ENCODE results near the gene MT1F.

The MT1F gene

DNA sequence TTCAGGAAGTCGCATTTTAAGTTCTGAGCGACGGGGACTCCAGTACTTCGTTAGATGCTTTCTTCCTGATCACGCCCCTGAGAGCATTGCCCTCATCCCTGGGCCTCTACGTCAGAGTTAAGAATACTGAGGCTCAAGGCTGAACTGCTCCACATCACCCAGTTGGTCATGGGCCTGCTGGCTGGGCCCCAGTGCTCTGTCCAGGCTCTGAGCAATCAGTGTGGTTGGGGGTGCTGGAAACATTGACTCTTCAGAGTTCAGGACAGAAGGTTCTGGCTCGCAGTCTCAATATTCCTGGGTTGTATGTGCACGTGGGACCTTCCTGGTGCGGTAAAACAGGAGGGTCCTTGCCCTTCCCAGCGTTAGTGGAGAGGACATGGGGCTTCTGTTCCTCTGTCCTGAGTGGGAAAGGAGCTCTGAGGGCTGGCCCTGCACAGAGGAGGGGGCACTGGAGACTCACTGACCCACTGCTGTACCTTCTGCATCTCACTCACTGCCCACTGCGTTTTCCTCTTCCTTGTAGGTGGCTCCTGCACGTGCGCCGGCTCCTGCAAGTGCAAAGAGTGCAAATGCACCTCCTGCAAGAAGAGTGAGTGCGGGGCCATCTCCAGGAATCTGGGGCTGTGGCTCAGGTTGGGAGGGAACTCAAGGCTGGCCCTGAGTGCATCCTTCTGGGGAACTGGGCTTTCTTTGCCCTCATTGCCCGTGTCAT, 31.7 kb upstream of the MT1F start:
- peak; percentile 60 for DNase-seq

DNA sequence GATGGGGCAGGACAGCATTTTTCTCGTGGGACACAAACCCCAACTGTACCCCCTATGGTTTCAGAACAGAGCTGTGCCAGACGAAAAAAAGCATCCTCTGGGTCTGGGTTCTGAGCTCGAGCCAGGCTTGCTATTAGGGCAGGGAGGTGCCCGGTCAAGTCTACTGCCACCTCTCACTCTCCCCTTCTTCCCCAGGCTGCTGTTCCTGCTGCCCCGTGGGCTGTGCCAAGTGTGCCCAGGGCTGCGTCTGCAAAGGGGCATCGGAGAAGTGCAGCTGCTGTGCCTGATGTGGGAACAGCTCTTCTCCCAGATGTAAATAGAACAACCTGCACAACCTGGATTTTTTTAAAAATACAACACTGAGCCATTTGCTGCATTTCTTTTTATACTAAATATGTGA, 31.1 kb upstream of the MT1F start:
- no peak for DNase-seq

DNA sequence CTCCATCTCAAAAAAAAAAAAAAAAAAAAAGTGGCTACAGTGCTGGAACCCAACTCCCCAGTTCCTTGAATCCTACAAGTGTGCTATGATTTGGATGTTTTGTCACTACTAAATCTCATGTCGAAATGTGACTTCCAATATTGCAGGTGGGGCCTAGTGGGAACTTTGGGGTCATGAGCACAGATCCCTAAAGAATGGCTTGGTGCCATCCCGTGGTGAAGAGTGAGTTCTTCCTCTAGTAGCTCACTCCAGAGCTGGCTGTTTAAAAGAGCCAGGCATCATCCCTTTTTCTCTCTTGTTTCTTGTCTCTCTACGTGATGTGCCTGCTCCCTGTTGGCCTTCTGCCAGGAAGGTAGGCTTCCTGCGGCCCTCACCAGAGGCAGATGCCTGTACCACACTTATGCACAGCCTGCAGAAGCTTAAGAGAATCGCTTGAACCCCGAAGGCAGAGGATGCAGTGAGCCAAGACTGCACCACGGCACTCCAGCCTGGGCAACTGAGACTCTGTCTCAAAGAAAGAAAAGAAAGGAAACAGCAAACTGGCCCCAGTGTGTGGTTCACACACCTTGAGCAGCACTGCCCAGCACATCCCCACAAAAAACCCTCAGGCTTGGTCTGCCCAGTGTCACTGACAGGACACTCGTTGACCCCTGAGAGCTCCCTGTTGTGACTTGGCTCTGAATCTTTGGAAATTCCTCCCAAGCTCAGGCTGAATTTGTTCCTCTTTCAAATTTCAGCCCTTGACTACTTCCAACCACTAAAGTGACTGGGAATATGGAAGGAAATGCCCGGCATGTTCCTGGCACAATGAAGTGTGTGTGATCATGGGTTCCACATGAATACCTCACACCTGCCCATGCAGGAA, 29.0 kb upstream of the MT1F start:
- no peak for DNase-seq

DNA sequence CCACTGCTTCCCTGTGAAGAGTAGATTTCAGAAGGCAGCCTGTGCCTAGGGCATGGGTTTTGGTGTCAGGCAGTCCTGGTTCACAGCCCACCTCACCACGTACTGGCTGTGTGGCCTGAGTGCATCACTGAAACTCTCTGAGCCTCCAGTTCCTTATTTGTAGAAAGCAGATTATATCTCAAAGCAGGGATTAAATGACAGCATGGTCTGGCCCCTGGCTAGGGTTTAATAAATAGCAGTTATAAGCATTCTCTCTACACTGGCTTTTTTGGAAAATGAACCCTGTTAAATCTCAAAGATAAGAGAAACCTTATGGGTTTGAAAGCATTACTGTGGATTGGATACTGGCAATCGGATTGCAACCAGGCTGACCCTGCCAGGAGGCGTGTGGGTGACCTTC, 28.2 kb upstream of the MT1F start:
- DNase-seq = no peak

DNA sequence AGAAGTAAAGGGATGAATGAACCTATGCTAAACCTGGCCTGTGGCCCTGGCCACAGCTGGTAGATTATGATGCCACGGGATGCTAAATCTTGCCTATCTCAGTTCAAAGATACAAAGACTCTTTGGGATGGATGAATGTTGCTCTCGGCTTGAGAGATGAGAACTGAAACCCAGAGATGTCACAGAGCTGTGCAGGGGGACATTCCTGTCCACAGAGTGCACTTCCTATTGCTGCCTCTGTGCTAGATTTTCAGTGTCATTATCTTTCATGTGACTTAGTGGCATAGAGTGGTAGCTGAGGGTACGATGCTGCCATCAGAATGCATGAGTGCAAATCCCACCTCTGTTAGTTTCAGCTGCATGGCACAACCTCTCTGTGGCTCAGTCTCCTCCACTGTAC, 27.6 kb upstream of the MT1F start:
- DNase-seq = no peak

DNA sequence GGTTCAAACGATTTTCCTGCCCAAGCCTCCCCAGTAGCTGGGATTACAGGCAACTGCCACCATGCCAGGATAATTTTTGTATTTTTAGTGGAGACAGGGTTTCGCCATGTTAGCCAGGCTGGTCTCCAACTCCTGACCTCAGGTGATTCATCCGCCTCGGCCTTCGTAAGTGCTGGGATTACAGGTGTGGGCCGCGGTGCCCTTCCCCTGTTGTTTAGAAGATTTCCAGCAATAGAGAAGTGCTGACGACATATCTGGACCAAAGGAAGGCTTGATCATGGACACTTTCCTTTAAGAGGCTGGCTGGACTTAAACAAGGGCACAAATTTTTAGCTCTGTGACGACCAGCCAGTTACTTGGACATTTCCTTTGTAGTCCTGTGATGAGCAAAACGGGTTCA, 26.6 kb upstream of the MT1F start:
- DNase-seq = no peak

DNA sequence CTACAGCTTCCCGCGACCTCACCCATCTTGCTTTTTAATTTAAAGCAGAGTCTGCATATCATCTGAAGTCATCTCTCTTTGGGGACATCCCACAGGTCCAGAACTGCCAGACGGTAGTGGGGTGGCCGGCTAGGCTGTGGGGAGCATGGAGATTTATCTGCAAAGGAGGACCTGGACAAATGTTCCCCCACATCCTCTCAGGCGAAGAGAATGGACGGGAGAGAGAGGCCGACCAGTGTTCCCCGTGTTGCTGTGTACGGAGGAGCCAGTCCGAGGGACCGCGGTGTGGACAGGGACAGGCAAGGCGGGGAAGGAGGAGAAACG, 26.0 kb upstream of the MT1F start:
- no peak for DNase-seq

DNA sequence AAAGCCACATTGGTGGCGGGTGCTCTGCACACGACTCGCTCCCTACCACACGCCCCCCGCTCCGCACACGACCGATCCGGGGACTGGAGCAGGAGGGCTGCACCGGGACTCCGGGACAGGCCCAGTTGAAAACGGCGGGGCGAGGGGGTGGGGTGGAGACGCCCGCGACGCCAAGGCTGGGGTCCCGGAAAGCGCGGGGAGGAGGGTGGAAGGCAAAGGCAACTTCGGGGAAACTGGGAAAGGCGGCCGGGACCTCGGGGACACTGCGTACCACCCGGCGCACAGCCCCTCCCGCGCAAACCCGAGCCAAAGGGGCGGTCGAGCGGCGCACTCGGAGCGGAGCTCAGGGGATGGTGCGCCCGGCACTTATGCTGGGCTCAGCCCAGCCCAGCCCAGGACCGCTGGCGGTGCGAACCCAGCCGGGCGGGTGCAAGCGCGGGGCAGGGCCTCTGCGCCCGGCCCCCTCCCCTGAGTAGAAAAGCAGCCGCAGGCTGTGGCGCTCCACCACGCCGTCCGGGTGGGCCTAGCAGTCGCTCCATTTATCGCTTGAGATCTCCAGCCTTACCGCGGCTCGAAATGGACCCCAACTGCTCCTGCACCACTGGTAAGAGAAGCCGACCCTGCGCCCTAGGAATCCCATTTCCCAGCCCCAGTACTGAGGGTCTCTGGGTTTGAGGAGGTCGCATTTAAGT, 25.5 kb upstream of the MT1F start, which contains the start of gene MT1M:
Gene MT1M, plus strand, starts transcription at position 504 of the 692 bp plus-strand sequence. Its CDS starts 73 bp downstream, at position 577.
- no peak for DNase-seq

GRCh38 chr16:56632848-56633365, 24.9 kb upstream of the MT1F start:
- DNase-seq = no peak

- DNase-seq = no peak
Measured at GRCh38 chr16:56633535-56633934, 24.2 kb upstream of the MT1F start.

- no peak for DNase-seq
Measured at GRCh38 chr16:56634715-56635440, 22.9 kb upstream of the MT1F start.

- DNase-seq = no peak
Measured at GRCh38 chr16:56635441-56635967, 22.3 kb upstream of the MT1F start.

DNA sequence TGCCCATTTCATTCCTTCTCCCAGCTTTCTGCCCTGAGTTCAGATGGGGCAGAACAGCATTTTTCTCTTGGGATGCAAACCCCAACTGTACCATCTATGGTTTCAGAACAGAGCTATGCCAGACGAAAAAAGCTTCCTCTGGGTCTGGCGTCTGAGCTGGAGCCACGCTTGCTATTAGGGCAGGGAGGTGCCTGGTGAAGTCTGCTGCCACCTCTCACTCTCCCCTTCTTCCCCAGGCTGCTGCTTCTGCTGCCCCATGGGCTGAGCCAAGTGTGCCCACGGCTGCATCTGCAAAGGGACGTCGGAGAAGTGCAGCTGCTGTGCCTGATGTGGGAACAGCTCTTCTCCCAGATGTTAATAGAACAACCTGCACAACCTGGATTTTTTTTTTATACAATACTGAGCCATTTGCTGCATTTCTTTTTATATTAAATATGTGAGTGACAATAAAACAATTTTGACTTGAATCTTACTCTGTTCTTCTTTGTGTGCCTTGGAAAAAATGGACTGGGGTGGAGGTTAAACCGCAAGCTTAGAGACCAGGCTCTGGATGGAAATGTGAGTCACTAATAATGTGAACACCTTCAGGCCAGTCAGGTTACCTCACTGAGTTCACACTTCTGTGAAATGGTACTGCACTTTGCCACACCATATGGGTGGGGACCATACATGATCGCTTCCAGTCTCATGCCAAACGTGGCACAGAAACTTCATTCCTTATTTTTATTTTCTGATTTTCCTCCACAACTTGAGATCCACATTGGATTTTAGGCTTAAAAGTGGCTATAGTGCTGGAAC, 20.9 kb upstream of the MT1F start:
- no peak for DNase-seq

- no peak for DNase-seq
Measured at GRCh38 chr16:56637814-56638750, 19.7 kb upstream of the MT1F start, which contains the start of gene MT1A. Gene MT1A, plus strand, starts transcription at chr16:56638666. Its CDS starts 73 bp downstream, at chr16:56638739.

GRCh38 chr16:56639045-56639444, 18.7 kb upstream of the MT1F start:
- DNase-seq = no peak

DNA sequence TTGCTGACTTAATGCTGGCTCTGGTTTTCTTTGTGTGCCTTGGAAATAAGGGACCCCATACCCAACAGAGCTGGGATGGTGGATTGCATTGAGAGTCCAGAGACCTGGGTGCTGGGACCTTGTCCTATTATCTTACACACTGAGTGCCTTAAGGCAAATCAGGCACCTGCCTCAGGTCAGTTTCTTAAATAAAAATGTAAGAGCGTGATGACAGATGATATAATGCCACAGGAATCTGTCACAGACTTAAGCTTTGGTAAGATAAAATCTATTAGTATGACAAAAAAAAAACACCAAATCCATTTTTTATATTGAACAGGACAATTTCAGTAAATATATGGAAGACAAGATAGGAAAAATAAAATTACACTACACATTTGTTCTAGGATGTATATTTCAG, 17.7 kb upstream of the MT1F start:
- no peak for DNase-seq

DNA sequence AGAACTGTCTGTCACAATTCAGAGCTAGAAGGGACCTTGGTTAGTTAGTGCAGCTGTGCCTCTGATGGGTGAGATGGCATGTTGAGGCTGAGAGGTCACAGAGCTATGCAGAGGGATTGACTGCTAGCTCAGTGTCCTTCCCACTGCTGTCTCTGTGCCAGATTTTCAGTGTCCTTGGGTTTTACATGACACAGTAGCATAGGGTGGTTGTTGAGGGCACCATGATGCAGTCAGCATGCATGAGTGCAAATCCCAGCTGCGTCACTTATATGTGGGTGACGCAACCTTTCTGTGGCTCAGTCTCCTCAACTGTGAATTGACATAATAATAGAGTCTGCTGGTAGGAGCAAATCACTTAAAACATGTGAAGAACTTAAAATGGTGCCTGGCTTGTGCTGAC, 16.6 kb upstream of the MT1F start:
- DNase-seq = no peak

DNA sequence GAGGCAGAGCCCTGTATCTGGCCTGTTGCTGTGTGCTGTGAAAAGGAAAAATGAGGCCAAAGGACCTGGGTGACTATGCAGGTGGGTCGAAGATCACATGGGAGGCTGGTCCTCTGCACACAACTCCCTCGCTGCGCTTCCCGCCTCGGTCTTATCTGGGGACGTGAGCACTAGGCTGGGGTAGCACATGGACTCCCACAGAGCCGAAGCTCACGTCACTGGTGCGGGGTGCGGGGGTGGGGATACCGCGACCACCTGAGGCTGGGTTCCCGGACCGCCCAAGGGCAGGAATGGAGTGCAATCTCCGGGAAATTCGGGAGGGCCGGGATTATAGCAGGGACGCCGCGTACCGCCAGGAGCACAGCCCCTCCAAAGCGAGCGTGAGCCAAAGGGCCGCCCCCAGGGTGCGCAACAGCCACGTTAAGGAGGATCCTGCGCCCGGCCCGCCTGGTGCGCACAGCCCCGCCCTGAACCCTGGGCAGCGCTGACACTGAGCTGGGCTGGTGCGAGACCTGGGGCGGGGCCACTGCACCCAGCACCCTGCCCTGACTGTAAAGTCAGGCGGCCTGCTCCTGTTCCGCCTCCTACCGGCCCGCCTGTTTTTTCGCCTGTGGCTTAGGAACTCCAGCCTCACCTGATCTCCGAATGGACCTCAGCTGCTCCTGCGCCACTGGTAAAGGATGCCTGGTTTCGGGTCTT, 14.5 kb upstream of the MT1F start:
- peak; percentile 11 for DNase-seq

DNA sequence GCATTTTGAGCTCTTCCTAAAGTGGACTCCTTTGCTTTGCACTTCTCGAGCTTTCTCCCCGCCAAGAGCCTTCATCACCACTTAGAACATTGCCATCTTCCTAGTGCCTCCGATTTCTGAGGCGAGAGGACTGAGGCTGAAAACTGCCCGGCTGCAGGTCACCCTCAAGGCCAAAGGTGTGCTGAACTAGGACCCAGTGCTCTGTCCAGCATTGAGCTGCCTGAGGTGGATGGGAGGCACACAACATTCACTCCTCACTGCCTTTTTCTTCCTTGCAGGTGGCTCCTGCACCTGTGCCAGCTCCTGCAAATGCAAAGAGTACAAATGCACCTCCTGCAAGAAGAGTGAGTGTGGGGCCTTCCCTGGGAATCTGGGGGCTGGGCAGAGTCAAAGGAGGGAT, 13.9 kb upstream of the MT1F start:
- no peak for DNase-seq

- DNase-seq = no peak
Measured at GRCh38 chr16:56645311-56645710, 12.4 kb upstream of the MT1F start.

Data from fibroblast of skin of right quadriceps (primary cell).